Coronary artery (tissue), 2 donors: Measurements from ENCODE around the gene GRM3.

Source experiments
- DNase-seq: peaks from one replicate; pipeline ENCODE4 v3.0.0-alpha.2; 2017; ENCODE audit warnings: low spot score
- H3K27ac ChIP-seq, 2 donors: fragments of 200-600 bp; sonication (generic); one replicate each; pipeline ENCODE4 v1.5.1; 2016 to 2019
- H3K4me3 ChIP-seq: fragments of 200-600 bp; sonication (generic); 2 replicates; pipeline ENCODE4 v1.5.1; 2016; ENCODE audit warnings: mild to moderate bottlenecking, moderate library complexity
- TF ChIP-seq, protein P1 (sequence below): fragments of 200-600 bp; sonication (generic); IDR thresholded peaks from one replicate; pipeline ENCODE4 v1.5.1; 2019; ENCODE audit warnings: antibody characterized with exemption

The GRM3 gene

DNA sequence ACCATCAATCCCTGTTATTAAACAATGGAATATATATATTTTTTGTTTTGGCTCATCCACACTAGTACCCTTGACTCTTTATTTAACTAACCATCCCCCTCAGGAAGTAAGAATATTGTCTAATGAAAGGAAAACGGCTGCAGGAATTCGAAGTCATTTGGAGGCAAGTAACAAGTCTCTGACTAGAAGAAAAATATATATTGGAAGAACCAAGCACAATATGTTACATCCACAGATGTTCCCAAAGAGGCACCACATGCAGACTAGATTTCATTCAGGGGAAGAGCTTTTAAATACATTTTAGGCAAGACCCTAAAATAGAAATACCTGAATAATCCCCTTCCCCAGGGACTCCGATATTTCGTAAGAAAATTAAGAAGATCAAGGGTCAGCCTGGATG is 104.5 kb downstream of the GRM3 start:
- TF ChIP-seq, protein P1, sequence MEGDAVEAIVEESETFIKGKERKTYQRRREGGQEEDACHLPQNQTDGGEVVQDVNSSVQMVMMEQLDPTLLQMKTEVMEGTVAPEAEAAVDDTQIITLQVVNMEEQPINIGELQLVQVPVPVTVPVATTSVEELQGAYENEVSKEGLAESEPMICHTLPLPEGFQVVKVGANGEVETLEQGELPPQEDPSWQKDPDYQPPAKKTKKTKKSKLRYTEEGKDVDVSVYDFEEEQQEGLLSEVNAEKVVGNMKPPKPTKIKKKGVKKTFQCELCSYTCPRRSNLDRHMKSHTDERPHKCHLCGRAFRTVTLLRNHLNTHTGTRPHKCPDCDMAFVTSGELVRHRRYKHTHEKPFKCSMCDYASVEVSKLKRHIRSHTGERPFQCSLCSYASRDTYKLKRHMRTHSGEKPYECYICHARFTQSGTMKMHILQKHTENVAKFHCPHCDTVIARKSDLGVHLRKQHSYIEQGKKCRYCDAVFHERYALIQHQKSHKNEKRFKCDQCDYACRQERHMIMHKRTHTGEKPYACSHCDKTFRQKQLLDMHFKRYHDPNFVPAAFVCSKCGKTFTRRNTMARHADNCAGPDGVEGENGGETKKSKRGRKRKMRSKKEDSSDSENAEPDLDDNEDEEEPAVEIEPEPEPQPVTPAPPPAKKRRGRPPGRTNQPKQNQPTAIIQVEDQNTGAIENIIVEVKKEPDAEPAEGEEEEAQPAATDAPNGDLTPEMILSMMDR: no peak
- DNase-seq: no peak

DNA sequence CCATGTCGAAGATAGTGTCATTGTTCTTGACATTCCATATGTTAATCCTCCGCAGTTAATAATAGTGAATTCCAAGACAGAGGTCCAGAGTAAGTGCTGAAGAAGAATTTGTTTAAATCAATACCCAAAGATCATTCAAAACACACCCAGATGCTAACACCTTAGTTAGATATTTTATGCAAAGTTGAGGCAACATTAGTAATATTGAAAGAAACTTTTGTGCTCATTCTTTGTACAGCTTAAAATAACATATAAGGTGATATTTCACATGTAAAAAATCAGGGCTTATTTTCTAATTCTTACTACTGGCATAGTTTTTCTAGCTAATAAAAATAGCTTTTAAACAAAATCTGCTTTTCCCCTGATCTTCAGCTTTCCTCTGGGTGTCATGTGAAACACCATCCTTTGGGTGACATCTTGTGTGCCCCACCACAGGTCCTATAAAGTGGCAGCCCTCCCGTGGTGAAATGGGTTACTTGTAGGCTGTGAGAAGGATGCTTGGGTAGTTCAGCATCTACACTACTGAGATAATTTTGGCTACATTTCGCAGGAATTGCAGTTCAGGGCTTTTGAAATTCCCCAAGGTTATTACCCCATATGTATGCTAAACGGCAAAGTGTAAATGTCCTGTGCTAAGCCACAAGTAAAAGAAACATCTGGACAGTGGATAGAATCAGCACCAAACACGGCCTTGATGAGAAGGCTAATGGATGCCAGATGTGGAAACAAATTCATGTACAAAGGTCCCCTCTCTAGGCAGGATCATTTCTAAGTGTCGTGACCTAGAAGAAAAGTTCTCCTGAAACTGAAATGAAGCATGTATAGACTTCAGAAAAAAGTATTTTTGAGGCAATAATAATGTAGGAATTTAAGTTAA is 105.4 kb downstream of the GRM3 start:
- TF ChIP-seq, protein P1: no peak

More for the DNA sequence above, 104.5 kb downstream of the GRM3 start:
- Histone ChIP-seq H3K4me3 (no peak overlapping the region), H3K27ac (no peak overlapping the region)

DNA sequence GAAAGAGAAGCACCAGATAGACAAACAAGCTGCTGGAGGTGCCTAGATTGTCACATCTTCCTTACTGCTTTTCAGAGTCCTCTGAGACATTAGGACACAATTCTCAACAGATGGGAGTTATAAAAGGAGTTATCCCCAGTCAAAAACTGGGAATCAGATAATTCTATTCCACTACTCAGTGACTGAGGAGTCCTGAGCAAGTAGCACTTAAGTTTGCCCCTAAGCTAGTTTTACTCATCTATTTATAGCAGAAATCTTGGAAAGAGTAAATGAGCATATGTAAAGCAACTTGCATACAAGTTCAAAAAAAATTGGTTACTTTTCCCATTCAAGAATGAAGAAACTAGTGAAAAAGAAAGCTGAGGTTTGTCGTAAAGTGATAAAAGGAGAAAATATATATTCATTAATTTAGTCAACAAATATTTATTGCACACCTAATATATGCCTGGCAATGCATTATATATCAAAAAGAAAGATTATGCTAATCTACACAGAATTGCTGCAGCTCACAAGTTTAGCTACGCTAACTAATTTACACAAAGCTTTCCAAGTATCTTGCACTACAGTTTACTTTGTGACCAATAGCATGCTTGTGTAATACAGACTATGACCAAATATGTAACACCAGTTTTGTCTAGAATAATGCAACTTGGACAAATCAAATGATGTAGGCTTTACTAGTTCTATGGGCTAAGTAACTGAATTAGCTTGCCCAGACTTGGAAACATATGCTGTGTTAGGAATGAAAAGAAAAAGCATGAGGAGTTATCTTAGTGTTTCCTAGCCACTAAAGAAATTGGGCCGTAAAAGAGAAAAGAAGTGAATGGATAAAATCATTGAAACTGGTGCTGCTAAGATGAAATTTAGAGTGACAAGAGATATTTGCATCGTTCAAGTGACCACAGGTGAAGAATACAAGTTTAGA is 106.3 kb downstream of the GRM3 start:
- Histone ChIP-seq H3K4me3 (no peak overlapping the region), H3K27ac (no peak overlapping the region)
- no peak for DNase-seq
- TF ChIP-seq, protein P1: no peak

More for the DNA sequence above, 105.4 kb downstream of the GRM3 start:
- no peak overlapping the region for H3K27ac ChIP-seq
- H3K4me3 ChIP-seq: no peak overlapping the region
- DNase-seq: no peak

DNA sequence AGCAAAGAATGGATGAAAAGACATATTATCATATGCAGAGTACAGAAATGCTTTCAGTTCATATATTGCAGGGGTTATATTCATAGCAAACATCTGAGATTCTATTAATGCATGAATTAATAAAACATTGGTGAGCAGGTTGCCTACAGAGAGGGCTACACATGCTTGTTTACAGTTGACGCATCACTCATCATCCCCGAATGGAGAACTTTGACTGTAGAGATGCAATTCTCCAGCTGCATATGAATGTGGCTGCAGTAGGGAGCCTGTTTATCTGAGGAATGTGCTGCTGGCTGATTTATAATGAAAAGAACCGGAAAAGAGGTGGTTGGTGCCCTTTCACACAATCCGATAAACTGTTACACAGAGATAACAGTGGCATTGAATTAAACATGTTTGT is 116.5 kb downstream of the GRM3 start:
- Histone ChIP-seq H3K4me3 (no peak overlapping the region), H3K27ac (no peak overlapping the region)
- no peak for DNase-seq
- TF ChIP-seq, protein P1: no peak

DNA sequence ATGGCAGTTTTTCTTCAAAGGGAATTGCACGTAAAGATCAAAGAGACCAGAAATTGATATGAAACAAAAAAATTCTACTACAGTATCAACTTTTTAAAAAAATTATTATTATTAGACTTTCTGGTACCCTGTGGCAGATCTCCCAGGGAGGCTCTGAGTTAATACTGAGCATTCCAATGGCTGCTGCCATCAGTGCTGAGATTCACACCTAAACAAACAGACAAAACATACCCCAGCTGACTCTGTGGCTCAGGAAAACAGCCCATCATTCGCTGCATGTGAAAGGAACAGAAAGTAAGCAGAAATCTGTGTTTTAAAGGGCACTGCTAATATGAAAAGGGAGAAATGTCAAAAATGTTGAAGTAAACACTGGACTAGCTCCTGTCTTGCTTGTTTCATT is 118.4 kb downstream of the GRM3 start:
- no peak overlapping the region for H3K4me3 ChIP-seq
- no peak for DNase-seq
- H3K27ac ChIP-seq: no peak overlapping the region
- TF ChIP-seq, protein P1: no peak

DNA sequence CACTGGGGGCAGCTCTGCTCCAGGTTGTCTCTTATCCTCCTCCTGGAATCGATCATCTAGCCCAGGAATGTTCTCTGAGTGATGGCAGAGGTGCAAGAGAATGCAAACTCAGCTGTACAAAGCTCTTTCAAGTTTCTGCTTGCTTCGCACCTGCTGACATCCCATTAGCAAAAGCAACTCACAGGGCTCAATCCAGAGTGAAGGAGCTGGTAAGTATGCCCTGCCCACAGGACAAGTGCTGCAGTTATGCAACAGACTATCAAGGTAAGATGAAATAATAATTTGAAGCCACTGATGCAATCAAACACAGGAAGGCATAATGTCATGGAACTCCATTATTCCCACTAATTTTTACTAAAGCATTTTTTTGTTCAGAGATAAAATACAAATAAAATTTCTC is 122.2 kb downstream of the GRM3 start:
- H3K4me3 ChIP-seq: no peak overlapping the region
- DNase-seq: no peak
- H3K27ac ChIP-seq: no peak overlapping the region
- TF ChIP-seq, protein P1: no peak
